ENCODE measurements around the gene ZKSCAN8.

ZKSCAN8 gene

GRCh38 chr6:28105245-28105639, 36.4 kb upstream of the ZKSCAN8 start:
- peaks cover 27% of the 10 kb centered on the region for H3K4me1 ChIP-seq (ENCODE audit: control insufficient read depth, low read length)
- H3K79me2 ChIP-seq (ENCODE audit: control insufficient read depth, low read length), result no peaks in the 10 kb centered on the region
- no peaks in the 10 kb centered on the region for H3K36me3 ChIP-seq (ENCODE audit: control insufficient read depth, low read length)
- no peaks in the 10 kb centered on the region for H3K9me3 ChIP-seq (ENCODE audit: control insufficient read depth, insufficient read depth, low read length)
- no peaks in the 10 kb centered on the region for H4K20me1 ChIP-seq (ENCODE audit: control insufficient read depth, insufficient read depth, low read depth, low read length)
- peak overlapping the region; percentile 86 for H3K4me3 ChIP-seq (ENCODE audit: low read length)
- peak overlapping the region; percentile 52 for H3K27ac ChIP-seq (ENCODE audit: low read depth, low read length)
- no peaks in the 10 kb centered on the region for H3K27me3 ChIP-seq (ENCODE audit: control insufficient read depth, low read length)
- H3F3A ChIP-seq (ENCODE audit: control insufficient read depth, insufficient read depth), result peaks cover 5% of the 10 kb centered on the region; the same call in 1 of the 2 replicates
- H3K4me2 ChIP-seq (ENCODE audit: low read length), result peak overlapping the region; percentile 90
- TF ChIP-seq EZH2phosphoT487 (IDR thresholded peaks at IDR 0.05; ENCODE audit: borderline replicate concordance, low read length), result no peak
- H3K9me2 ChIP-seq (replicated peaks; ENCODE audit: control insufficient read depth, low read length), result no peaks in the 10 kb centered on the region

DNA sequence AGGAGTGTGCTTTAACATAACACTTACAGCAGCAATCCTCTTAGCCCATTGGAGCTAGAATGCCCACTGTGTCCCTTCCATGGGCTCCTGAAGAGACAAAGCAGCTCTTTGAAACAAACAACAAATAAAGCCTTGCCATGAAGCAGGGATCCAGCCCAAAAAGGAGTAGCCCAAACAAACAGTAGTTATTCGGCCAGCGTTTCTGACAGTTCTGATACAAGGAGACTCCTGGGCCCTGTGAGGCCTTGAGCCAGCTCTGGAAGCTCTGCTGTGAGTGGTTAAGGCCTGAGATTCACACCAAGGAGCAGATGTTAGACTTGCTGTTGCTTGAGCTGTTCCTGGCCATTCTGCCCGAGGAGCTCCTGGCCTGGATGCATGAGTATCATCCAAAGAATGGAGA, 34.2 kb upstream of the ZKSCAN8 start:
- Histone ChIP-seq H3K27ac (ENCODE audit: low read depth, low read length) (no peak overlapping the region), H3K4me3 (ENCODE audit: low read length) (no peak overlapping the region), H3K9me2 (replicated peaks; ENCODE audit: control insufficient read depth, low read length) (no peaks in the 10 kb centered on the region), H3K4me2 (ENCODE audit: low read length) (no peak overlapping the region), H3K4me1 (ENCODE audit: control insufficient read depth, low read length) (peaks cover 27% of the 10 kb centered on the region), H3K9me3 (ENCODE audit: control insufficient read depth, insufficient read depth, low read length) (no peaks in the 10 kb centered on the region), H3K27me3 (ENCODE audit: control insufficient read depth, low read length) (no peaks in the 10 kb centered on the region), H3K79me2 (ENCODE audit: control insufficient read depth, low read length) (no peaks in the 10 kb centered on the region), H4K20me1 (ENCODE audit: control insufficient read depth, insufficient read depth, low read depth, low read length) (no peaks in the 10 kb centered on the region), H3F3A (ENCODE audit: control insufficient read depth, insufficient read depth) (peaks cover 5% of the 10 kb centered on the region; the same call in 1 of the 2 replicates), H3K36me3 (ENCODE audit: control insufficient read depth, low read length) (no peaks in the 10 kb centered on the region)
- no peak for TF ChIP-seq CTCF (IDR thresholded peaks at IDR 0.05; ENCODE audit: low read depth, low read length, poor library complexity, severe bottlenecking)
- TF ChIP-seq EZH2phosphoT487 (IDR thresholded peaks at IDR 0.05; ENCODE audit: borderline replicate concordance, low read length), result no peak

GRCh38 chr6:28111964-28112363, 29.7 kb upstream of the ZKSCAN8 start:
- Histone ChIP-seq H3K4me2 (ENCODE audit: low read length) (no peak overlapping the region), H3K4me3 (ENCODE audit: low read length) (no peak overlapping the region), H3K4me1 (ENCODE audit: control insufficient read depth, low read length) (0 out of 2 replicates have a peak, but pooled peaks cover 3% of the 10 kb centered on the region), H3K9me2 (replicated peaks; ENCODE audit: control insufficient read depth, low read length) (no peaks in the 10 kb centered on the region), H3K36me3 (ENCODE audit: control insufficient read depth, low read length) (peaks cover 21% of the 10 kb centered on the region), H3K9me3 (ENCODE audit: control insufficient read depth, insufficient read depth, low read length) (no peaks in the 10 kb centered on the region), H3K27me3 (ENCODE audit: control insufficient read depth, low read length) (no peaks in the 10 kb centered on the region), H3K79me2 (ENCODE audit: control insufficient read depth, low read length) (no peaks in the 10 kb centered on the region), H4K20me1 (ENCODE audit: control insufficient read depth, insufficient read depth, low read depth, low read length) (no peaks in the 10 kb centered on the region), H3K27ac (ENCODE audit: low read depth, low read length) (no peak overlapping the region), H3F3A (ENCODE audit: control insufficient read depth, insufficient read depth) (no peaks in the 10 kb centered on the region)
- no peak for TF ChIP-seq EZH2phosphoT487 (IDR thresholded peaks at IDR 0.05; ENCODE audit: borderline replicate concordance, low read length)
- TF ChIP-seq CTCF (IDR thresholded peaks at IDR 0.05; ENCODE audit: low read depth, low read length, poor library complexity, severe bottlenecking), result no peak

DNA sequence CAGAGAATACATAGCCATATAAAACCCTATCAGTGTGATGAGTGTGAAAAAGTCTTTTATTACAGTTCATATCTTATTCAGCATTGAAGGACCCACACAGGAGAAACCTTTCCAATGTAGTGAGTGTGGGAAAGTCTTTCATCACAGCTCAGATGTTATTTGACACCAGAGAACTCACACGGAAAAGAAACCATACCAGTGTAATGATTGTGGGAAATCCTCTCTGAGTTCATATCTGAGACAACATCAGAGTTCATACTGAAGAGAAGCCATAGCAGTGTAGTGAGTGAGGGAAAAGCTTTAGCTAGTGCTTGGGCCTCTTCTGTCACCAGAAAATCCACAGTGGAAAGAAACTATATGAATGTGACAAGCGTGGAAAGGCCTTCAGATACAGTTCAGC, 25.9 kb upstream of the ZKSCAN8 start:
- H3K4me1 ChIP-seq (ENCODE audit: control insufficient read depth, low read length), result no peaks in the 10 kb centered on the region
- peaks cover 45% of the 10 kb centered on the region for H3K36me3 ChIP-seq (ENCODE audit: control insufficient read depth, low read length)
- TF ChIP-seq EZH2phosphoT487 (IDR thresholded peaks at IDR 0.05; ENCODE audit: borderline replicate concordance, low read length) (no peak), CTCF (IDR thresholded peaks at IDR 0.05; ENCODE audit: low read depth, low read length, poor library complexity, severe bottlenecking) (no peak)
- H3K4me3 ChIP-seq (ENCODE audit: low read length), result no peak overlapping the region
- no peaks in the 10 kb centered on the region for H4K20me1 ChIP-seq (ENCODE audit: control insufficient read depth, insufficient read depth, low read depth, low read length)
- no peaks in the 10 kb centered on the region for H3F3A ChIP-seq (ENCODE audit: control insufficient read depth, insufficient read depth)
- H3K79me2 ChIP-seq (ENCODE audit: control insufficient read depth, low read length), result no peaks in the 10 kb centered on the region
- no peaks in the 10 kb centered on the region for H3K27me3 ChIP-seq (ENCODE audit: control insufficient read depth, low read length)
- H3K27ac ChIP-seq (ENCODE audit: low read depth, low read length), result no peak overlapping the region
- H3K4me2 ChIP-seq (ENCODE audit: low read length), result no peak overlapping the region
- H3K9me3 ChIP-seq (ENCODE audit: control insufficient read depth, insufficient read depth, low read length), result no peaks in the 10 kb centered on the region
- no peaks in the 10 kb centered on the region for H3K9me2 ChIP-seq (replicated peaks; ENCODE audit: control insufficient read depth, low read length)

Measured in DOHH2 (cell line).